Measurements from ENCODE around the gene DGKG. TPM values are rescaled to one million over a fixed set of nuclear protein-coding genes. Genes with fewer than 3 reads are reported as not detected.

Gene DGKG
- total and polyA plus RNA-seq, 9 of the 15 experiments (the other 6 are each of a cell fraction or from before 2014, with no cell fraction given), result 0.01 to 0.36 (median 0.15) TPM

DNA sequence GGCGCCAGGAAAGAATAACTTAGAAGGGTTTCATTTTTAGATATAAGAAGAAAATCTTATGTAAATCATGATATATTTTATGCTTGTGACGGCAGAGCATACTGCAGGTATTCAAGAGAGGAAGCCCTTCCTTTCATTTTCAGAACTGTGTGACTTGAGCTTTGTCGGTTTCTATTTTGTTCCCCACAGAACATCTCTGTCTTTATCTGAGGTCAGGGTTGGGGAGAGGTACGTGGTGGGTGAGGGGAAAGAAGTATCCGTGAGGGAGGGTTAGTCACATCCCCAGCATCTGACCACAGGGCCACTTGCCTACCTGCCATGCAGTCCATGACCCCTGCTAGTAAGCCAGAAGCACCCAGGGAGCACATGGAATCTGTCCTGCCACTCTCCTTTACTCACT is 126.5 kb downstream of the DGKG start:
- Histone ChIP-seq H3K27ac (ENCODE audit: extremely low read depth, low read depth, low read length) (no peak overlapping the region), H3K9me3 (replicated peaks; ENCODE audit: control insufficient read depth, insufficient read depth, low read depth, low read length) (no peaks in the 10 kb centered on the region), H2AFZ (ENCODE audit: low read depth, low read length) (no peak overlapping the region), H3K9me1 (ENCODE audit: control insufficient read depth, insufficient read depth, low read length) (no peaks in the 10 kb centered on the region), H3K4me1 (replicated peaks in 1 of 2; ENCODE audit: control insufficient read depth in 2 of 2, insufficient read depth in 2 of 2, low read length in 2 of 2) (no peaks in the 10 kb centered on the region), H3K4me3 (no peak overlapping the region), H4K20me1 (replicated peaks; ENCODE audit: control insufficient read depth, insufficient read depth, low read length) (no peaks in the 10 kb centered on the region), H3K4me2 (ENCODE audit: insufficient read depth, low read length) (no peak overlapping the region), H3K79me2 (ENCODE audit: control insufficient read depth, insufficient read depth, low read length) (no peaks in the 10 kb centered on the region), H3K36me3 (ENCODE audit: control insufficient read depth, insufficient read depth, low read length) (no peaks in the 10 kb centered on the region), H3K27me3 (ENCODE audit: control insufficient read depth in 2 of 2, insufficient read depth in 2 of 2, low read length in 2 of 2) (peaks cover 11 to 43% of the 10 kb centered on the region in 2 experiments; a peak in 4 of 5 replicates), H3K9ac (ENCODE audit: insufficient read depth in 1 of 2, low read depth in 2 of 2, low read length in 2 of 2) (no peak overlapping the region)
- 0% methylated on average over 5 of the region's 5 CpGs for WGBS (ENCODE audit: insufficient coverage, low coverage, missing lambda C conversion rate)
- intact Hi-C loops (cut with micrococcal nuclease) (no loop called here), in situ Hi-C loops (cut with MboI) (no loop called here)
- ChIA-PET POLR2A (interaction anchor here (0.7 kb wide), 1 partner anchor 453 kb away, joined by 3 read pairs; no protein-coding TSS in a partner anchor), CTCF (ENCODE audit: low intra/inter-chr PET ratio) (no interaction called here)
- BruUV-seq (replicated peaks), result no TSS peak
- no peak for FAIRE-seq
- ATAC-seq, result no peak
- TF ChIP-seq MTA2 (IDR thresholded peaks at IDR 0.05; ENCODE audit: low read depth), result no peak
- TF ChIP-seq NR2C2 (CRISPR knock-in tag; IDR thresholded peaks at IDR 0.05), result no peak
- no peak for TF ChIP-seq NR2C2 (tag; IDR thresholded peaks at IDR 0.05)
- TF ChIP-seq ZNF239 (CRISPR knock-in tag; IDR thresholded peaks at IDR 0.05), result no peak
- DNase-seq (ENCODE audit: extremely low read depth in 1 of 4, low spot score in 3 of 4), result no peak

DNA sequence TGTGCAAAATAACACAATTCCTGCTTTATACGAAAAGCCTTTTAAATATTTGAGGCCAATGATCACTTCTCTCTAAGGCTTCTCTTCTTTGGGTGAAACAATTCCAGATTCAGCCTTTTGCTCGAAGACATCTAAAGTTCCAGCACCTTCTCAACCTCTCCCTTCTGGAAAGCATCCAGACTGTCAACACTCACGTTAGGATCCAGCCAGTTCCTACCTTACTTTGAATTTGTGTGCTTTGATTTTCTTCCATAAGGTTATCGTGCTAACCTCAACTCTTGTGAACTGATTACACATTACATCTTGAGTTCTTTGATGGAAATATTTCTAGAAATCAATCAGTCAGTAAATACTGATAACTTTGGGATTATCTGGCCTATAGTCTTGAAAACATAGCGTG is 127.9 kb downstream of the DGKG start:
- POLR2A ChIA-PET, result interaction anchor here (0.6 kb wide), 1 partner anchor 47 kb away, joined by 3 read pairs; no protein-coding TSS in a partner anchor
- H3K4me1 ChIP-seq (replicated peaks in 1 of 2; ENCODE audit: control insufficient read depth in 2 of 2, insufficient read depth in 2 of 2, low read length in 2 of 2), result no peaks in the 10 kb centered on the region
- no peak overlapping the region for H3K9ac ChIP-seq (ENCODE audit: insufficient read depth in 1 of 2, low read depth in 2 of 2, low read length in 2 of 2)
- no peaks in the 10 kb centered on the region for H3K36me3 ChIP-seq (ENCODE audit: control insufficient read depth, insufficient read depth, low read length)
- no TSS peak for BruUV-seq (replicated peaks)
- no peak overlapping the region for H3K4me3 ChIP-seq
- peaks cover 16 to 46% of the 10 kb centered on the region in 2 experiments; a peak in 4 of 5 replicates for H3K27me3 ChIP-seq (ENCODE audit: control insufficient read depth in 2 of 2, insufficient read depth in 2 of 2, low read length in 2 of 2)
- no peak overlapping the region for H3K4me2 ChIP-seq (ENCODE audit: insufficient read depth, low read length)
- TF ChIP-seq, protein P1, sequence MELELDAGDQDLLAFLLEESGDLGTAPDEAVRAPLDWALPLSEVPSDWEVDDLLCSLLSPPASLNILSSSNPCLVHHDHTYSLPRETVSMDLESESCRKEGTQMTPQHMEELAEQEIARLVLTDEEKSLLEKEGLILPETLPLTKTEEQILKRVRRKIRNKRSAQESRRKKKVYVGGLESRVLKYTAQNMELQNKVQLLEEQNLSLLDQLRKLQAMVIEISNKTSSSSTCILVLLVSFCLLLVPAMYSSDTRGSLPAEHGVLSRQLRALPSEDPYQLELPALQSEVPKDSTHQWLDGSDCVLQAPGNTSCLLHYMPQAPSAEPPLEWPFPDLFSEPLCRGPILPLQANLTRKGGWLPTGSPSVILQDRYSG (tag; conservative IDR thresholded peaks at IDR 0.05; ENCODE audit: low read depth), result no peak
- TF ChIP-seq RNF2 (IDR thresholded peaks at IDR 0.05) (no peak), ZNF696 (CRISPR knock-in tag; conservative IDR thresholded peaks at IDR 0.05) (no peak), HIVEP1 (CRISPR knock-in tag; IDR thresholded peaks at IDR 0.05) (no peak), ZBTB17 (CRISPR knock-in tag; IDR thresholded peaks at IDR 0.05) (no peak)
- no peak overlapping the region for H3K27ac ChIP-seq (ENCODE audit: extremely low read depth, low read depth, low read length)
- no peaks in the 10 kb centered on the region for H3K79me2 ChIP-seq (ENCODE audit: control insufficient read depth, insufficient read depth, low read length)
- no peaks in the 10 kb centered on the region for H4K20me1 ChIP-seq (replicated peaks; ENCODE audit: control insufficient read depth, insufficient read depth, low read length)
- no peaks in the 10 kb centered on the region for H3K9me3 ChIP-seq (replicated peaks; ENCODE audit: control insufficient read depth, insufficient read depth, low read depth, low read length)
- FAIRE-seq, result no peak
- CTCF ChIA-PET (ENCODE audit: low intra/inter-chr PET ratio), result no interaction called here
- in situ Hi-C loops (cut with MboI), result loop anchor here (5.0 kb wide), 1 partner anchor 252 kb away; no protein-coding TSS in a partner anchor
- H3K9me1 ChIP-seq (ENCODE audit: control insufficient read depth, insufficient read depth, low read length), result no peaks in the 10 kb centered on the region
- H2AFZ ChIP-seq (ENCODE audit: low read depth, low read length), result no peak overlapping the region
- WGBS (ENCODE audit: insufficient coverage, low coverage, missing lambda C conversion rate), result 2% methylated on average over 5 of the region's 5 CpGs
- no peak for ATAC-seq
- intact Hi-C loops (cut with micrococcal nuclease), result no loop called here
- no peak for DNase-seq (ENCODE audit: extremely low read depth in 1 of 4, low spot score in 3 of 4)
